Measurements from ENCODE around the gene SIRT3.
"Not testable (repeated sequence)": the region's sequence is repeated elsewhere in the genome, so short reads cannot be mapped to it uniquely, and the experiment has no call there.

SIRT3 gene

DNA sequence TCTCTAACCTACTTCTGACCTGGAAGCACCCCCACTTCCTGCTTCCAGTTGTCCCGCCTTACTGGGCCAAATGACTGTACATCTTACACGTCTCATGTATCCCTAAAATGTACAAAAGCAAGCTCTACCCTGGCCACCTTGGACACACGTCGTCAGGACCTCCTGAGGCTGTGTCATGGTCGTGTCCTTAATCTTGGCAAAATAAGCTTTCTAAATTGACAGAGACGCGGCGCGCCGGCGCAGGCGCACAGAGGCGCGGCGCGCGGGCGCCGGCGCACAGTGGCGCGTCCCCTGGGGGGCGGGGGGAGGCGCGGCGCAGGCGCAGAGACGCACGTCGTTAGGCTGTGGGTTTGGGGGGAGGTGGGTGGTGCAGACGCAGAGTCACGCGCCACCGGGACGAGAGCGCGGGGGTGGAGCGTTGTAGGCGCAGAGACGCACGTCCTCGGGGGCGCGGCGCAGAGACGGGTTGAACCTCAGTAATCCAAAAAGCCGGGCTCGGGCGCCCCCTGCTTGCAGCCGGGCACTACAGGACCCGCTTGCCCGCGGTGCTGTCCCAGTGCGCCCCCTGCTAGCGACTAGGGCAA is 46.9 kb downstream of the SIRT3 start:
- H3K4me3 ChIP-seq (ENCODE audit: low read depth, low read length); H3K27me3 ChIP-seq (replicated peaks); DNase-seq; H3K36me3 ChIP-seq (replicated peaks); H3K27ac ChIP-seq; in situ Hi-C loops (cut with HindIII; ENCODE audit: low pct_ligation_motif_present, low sequenced_read_pairs): not testable (repeated sequence)
- TF ChIP-seq, protein P1, sequence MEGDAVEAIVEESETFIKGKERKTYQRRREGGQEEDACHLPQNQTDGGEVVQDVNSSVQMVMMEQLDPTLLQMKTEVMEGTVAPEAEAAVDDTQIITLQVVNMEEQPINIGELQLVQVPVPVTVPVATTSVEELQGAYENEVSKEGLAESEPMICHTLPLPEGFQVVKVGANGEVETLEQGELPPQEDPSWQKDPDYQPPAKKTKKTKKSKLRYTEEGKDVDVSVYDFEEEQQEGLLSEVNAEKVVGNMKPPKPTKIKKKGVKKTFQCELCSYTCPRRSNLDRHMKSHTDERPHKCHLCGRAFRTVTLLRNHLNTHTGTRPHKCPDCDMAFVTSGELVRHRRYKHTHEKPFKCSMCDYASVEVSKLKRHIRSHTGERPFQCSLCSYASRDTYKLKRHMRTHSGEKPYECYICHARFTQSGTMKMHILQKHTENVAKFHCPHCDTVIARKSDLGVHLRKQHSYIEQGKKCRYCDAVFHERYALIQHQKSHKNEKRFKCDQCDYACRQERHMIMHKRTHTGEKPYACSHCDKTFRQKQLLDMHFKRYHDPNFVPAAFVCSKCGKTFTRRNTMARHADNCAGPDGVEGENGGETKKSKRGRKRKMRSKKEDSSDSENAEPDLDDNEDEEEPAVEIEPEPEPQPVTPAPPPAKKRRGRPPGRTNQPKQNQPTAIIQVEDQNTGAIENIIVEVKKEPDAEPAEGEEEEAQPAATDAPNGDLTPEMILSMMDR (IDR thresholded peaks at IDR 0.05; ENCODE audit: low read depth, low read length, missing control alignments) = peak; percentile 1

DNA sequence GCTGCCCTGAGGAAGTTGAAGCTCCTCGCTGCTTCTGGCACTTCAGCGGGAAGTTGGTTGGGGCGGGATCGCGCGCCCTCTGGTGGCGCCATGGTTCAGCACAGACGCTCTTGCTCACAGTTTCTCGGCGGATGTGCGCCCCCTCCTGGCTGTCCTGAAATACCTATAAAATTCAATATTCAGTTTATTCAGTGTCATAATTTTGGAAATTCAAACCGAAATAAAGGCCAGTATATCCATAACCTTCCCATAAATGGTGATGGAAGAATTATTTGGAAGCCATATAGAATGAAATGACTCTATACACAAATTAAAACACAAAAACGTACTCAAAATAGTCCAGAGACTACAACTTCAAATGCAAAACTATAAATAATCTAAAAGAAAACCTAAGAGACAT is 55.9 kb downstream of the SIRT3 start:
- TF ChIP-seq, protein P1 (IDR thresholded peaks at IDR 0.05; ENCODE audit: low read depth, low read length, missing control alignments) = peak; percentile 15
- H3K27me3 ChIP-seq (replicated peaks); in situ Hi-C loops (cut with HindIII; ENCODE audit: low pct_ligation_motif_present, low sequenced_read_pairs); H3K36me3 ChIP-seq (replicated peaks); H3K4me3 ChIP-seq (ENCODE audit: low read depth, low read length); DNase-seq; H3K27ac ChIP-seq: not testable (repeated sequence)

All from brain microvascular endothelial cell (primary cell).